Daoy (cell line): Measurements from ENCODE around the gene SLC35A4. TPM values are rescaled to one million over a fixed set of nuclear protein-coding genes. Genes with fewer than 3 reads are reported as not detected.
A peak's percentile ranks its signal among the peaks of the same experiment; 100 is the strongest.
"Not testable (repeated sequence)": the region's sequence is repeated elsewhere in the genome, so short reads cannot be mapped to it uniquely, and the experiment has no call there.

Experiments
- DNase-seq: peaks from one replicate; pipeline ENCODE4 v3.0.0-alpha.2; 2015; ENCODE audit warnings: low read depth
- total RNA-seq: library from RNA; depleted of rRNA; stranded (reverse); fragments of >200 nt; shearing (Covaris generic); gene quantifications from 2 replicates; pipeline ENCODE4 v1.2.3, GENCODE V29; 2014

Gene SLC35A4
- total RNA-seq, 1 experiment from 2014 or later, result 17.8 TPM

DNA sequence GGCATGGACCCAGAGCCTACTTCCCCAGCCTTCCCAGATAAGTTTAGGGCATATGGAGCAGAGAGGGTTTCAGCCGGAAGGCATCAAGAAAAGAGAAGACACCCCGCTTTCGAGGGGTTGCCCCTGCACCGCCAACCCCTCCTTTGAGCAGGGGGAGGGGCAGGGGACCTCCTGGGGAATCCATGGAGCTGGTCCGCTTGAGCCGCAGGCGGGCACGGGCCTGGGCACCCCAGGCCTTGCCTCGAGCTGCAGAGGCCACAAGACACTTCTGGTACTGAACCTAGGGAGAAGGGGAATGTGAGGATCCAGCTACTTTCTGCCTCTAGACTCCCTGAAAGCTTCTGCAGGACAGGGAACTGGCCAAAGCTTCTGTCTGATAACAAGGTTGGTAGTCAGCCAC lies 6.1 kb upstream of the SLC35A4 start:
- DNase-seq, result no peak

DNA sequence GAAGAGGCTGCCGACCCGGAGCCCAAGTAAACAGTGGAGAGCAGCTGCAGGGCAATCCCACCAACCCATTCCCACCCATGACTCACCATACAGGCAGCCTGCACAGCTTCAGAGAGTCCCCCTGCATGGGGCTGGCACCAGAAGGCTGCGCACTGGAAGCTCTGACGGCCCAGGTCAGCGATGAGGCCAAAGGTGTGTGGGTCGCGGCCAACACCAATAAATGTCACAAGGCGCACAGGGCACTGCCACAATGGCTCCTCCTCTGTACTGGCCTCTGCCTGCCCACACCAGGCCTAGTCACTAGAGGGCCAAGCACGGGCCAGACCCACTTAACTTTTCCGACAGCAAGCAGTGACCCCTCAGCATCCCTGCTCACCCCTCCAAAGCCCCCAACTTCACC lies 4.4 kb upstream of the SLC35A4 start:
- DNase-seq, result no peak

DNA sequence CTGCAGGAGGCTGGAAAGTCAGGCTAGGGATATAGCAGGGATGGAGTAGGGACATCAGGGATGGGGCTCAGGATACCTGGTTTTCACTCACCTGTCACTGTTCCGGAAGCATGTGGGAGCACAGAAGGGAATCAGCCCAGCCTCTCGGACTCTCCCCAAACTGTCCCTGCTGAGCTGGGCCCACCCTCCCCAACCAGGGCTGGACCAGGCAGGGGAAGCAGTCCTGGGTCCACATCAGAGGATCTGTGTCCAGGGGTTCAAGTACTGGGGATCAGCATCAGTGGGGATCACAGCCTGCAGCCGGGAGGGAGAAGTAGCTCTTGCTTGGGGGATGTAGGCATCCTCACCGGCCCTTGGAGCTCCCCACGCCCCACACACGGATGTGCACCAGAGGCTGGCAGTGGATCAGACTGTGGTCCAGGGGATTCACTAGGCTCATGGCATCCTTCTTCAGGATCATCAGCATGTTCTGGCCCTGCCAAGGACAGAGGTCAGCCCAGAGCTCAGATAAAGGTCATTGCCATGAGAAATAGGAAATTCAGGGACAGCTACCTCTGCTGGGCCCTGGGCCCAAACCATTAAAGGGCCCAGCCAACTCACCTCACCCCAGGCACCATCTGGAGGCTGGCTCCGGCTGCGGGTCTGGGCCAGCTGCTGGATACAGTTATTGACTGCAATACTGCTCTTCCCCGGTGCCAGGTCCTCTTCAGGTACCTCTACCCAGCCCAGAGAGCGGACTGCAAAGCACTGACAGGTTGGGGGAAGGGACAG lies 2.7 kb upstream of the SLC35A4 start:
- DNase-seq, result no peak

DNA sequence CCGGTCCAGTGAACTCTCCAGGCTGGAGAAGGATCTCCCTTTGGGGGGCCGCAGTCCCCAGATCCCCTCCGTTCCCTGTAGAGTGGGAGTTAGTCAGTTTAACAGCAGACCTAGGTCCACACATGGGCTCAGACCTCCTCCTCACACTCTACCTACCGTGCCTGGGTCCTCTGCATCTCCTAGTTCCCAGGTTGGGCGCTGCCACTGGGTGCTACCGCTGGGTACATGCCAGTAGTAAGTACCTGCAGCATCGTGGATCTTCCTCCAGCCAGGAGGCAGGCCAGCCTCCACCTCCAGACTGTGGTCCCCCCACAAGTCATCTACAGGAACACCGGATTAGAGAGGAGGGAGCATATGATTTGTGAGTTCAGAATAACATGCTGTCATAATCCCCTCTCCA lies 1.0 kb upstream of the SLC35A4 start:
- DNase-seq, result no peak

DNA sequence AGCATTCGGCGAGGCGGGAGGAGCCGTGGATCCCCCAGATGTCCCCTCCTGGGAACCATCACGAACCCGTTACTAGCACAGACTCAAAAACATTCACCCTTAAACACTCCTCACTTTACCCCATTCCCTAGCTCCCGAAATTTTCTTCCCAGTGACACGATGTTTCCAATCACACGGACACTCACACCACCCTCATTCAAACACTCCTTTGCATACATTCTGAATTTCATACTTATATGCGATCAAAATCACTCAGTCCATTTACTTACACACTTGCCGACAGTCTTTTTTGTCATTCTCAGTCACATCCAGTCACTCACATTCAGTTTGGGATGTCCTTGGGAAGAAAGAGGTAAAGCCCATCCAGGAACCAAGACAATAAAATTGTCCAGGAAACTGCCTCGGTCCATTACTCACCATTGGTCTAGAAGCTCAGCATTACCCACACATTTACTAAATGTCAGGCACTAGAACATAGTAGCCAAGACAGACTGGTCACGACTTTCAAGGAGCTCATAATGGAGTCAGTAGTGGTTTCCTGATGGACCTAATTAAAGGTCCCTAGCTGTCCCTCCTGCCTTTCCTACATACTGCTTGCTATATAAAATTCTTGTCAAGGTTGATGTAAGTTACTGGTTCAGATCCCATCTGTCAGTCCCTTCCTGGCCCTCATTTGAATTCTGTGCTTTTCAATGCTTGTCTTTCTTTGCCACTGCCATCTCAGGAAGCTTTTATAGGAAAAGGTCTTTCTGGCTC lies 574 bp downstream of the SLC35A4 start:
- peak; percentile 37 for DNase-seq

DNA sequence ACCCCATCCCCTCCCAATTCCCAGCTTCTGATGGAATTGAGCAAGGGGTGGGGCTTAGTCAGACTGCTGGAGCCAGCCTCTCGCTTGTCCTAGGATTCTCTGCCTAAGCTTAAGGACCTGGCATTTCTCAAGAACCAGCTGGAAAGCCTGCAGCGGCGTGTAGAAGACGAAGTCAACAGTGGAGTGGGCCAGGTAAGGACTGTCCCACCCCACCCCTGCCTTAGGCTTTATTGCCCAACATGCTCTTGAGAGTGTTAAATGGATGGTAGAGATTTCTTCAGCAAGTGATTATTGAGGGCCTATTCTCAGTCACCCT lies 1.1 kb downstream of the SLC35A4 start:
- DNase-seq, result no peak

DNA sequence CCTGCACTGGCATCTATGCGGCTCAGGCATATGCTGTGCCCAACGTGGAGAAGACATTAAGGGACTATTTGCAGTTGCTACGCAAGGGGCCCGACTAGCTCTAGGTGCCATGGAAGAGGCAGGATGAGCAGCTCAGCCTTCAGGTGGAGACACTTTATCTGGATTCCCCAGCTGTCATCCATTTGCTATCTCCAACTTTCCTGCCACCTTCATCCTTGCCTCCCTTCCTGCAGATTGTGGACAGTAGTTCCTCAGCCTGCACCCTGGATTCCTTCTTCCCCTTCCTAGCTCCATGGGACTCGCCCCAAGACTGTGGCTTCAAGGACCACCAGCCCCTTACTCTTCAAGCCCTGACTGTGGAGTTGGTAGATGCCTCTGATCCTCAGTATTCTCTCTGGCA lies 2.0 kb downstream of the SLC35A4 start:
- DNase-seq, result no peak

DNA sequence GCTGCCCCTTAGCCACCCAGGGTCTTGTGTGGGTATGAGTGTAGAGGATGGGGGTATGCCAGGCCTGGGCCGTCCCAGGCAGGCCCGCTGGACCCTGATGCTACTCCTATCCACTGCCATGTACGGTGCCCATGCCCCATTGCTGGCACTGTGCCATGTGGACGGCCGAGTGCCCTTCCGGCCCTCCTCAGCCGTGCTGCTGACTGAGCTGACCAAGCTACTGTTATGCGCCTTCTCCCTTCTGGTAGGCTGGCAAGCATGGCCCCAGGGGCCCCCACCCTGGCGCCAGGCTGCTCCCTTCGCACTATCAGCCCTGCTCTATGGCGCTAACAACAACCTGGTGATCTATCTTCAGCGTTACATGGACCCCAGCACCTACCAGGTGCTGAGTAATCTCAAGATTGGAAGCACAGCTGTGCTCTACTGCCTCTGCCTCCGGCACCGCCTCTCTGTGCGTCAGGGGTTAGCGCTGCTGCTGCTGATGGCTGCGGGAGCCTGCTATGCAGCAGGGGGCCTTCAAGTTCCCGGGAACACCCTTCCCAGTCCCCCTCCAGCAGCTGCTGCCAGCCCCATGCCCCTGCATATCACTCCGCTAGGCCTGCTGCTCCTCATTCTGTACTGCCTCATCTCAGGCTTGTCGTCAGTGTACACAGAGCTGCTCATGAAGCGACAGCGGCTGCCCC lies 2.6 kb downstream of the SLC35A4 start:
- DNase-seq, result no peak

DNA sequence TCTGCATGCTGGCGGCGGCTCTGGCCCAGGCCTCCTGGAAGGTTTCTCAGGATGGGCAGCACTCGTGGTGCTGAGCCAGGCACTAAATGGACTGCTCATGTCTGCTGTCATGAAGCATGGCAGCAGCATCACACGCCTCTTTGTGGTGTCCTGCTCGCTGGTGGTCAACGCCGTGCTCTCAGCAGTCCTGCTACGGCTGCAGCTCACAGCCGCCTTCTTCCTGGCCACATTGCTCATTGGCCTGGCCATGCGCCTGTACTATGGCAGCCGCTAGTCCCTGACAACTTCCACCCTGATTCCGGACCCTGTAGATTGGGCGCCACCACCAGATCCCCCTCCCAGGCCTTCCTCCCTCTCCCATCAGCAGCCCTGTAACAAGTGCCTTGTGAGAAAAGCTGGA lies 3.2 kb downstream of the SLC35A4 start:
- no peak for DNase-seq

DNA sequence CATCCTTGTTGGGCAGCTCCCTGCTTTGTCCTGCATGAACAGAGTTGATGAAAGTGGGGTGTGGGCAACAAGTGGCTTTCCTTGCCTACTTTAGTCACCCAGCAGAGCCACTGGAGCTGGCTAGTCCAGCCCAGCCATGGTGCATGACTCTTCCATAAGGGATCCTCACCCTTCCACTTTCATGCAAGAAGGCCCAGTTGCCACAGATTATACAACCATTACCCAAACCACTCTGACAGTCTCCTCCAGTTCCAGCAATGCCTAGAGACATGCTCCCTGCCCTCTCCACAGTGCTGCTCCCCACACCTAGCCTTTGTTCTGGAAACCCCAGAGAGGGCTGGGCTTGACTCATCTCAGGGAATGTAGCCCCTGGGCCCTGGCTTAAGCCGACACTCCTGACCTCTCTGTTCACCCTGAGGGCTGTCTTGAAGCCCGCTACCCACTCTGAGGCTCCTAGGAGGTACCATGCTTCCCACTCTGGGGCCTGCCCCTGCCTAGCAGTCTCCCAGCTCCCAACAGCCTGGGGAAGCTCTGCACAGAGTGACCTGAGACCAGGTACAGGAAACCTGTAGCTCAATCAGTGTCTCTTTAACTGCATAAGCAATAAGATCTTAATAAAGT lies 3.9 kb downstream of the SLC35A4 start:
- DNase-seq, result no peak

DNA sequence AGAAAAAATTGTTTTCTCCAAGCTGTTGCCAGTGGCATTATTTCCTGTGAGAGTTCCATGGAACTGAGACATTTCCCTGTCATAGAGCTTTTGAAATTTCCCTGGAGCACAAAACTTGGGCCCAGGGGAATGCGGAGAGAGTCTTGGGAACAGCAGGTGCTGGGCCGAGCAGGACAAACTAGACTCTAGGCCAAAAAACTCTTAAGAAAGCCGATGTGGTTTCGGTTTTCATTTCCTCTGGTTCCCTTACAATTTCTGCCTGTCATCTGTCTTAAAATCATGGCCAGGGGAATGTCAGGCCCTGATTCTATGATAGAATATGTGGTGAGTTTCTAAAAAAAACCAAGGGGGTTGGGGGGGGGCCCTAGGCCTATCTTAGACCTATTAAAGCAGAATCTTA lies 4.6 kb downstream of the SLC35A4 start:
- no peak for DNase-seq

DNA sequence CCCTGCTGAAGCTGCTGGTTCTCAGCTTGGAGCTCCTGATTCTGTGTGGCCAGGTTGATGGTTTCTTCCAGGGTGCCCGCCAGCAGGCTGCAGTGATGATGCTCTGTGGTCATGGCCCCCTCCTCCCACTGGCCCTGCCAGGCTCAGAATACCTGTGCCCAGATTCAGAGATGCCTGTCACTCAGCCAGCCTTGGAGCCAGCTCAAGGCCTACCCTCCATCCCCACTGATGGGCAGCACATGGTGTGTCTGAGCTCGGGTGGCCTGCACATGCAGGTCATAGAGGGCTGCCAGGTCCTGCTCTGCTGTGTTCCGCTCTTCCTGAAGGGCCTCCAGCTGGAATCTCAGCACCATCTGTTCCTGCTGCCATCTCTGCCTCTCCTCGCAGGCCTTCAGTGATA lies 5.4 kb downstream of the SLC35A4 start:
- no peak for DNase-seq

DNA sequence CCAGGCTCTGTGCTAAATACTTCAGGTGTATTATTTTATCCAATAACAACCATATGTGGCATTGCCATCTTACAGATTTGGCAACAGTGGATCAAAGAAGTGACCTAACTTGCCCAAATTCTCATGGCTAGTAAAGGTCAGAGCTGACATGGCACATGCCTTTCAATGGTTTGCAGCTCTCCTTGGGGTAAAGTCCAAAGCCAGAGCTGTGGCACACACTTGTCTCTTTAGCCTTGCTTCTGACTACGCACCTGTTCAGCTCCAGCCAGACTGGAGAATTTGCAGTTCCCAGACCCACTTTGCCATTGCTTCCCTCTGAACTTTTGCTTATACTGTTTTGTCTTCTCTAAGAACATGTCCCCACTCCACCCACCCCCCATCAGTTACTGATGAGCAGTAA lies 5.9 kb downstream of the SLC35A4 start:
- DNase-seq, result no peak

DNA sequence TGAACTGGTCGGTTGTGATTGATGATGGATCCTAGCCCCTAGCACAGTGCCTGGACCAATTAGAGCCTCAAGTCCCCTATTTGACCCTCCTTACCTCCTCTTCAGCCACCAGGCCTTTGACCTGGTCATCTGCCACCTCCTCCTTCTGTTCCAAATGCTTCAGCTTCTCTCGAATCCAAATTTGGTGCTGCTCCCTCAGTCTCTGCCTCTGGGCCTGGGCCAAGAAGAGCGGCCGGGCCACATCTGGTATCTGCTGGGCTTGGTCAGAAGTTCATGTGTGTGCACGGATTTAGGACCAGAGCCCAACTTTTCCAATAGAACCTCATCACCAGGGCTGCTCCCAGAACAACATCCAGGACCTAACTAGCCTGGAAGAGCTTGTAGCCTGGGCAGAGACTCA lies 6.5 kb downstream of the SLC35A4 start:
- DNase-seq, result no peak

DNA sequence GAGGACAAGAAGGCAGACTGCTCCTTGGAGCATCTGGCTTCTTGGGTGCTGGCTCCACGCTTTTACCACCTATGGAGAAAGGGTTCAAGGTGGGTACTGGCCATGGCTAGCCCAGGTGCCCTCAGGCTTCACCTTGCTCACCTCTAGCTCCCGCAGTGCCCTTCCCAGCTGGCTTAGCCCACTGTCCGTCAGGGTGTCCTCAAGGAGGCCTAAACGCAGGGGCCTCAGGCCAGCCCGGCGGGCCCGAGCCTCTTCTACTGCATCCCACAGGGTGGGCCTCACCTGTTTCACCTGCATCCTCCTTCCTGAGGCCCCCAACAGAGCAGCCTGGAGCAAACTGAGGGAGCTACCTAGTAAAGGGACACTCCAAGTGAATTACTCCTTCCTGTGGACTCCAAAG lies 9.1 kb downstream of the SLC35A4 start:
- DNase-seq, result no peak

DNA sequence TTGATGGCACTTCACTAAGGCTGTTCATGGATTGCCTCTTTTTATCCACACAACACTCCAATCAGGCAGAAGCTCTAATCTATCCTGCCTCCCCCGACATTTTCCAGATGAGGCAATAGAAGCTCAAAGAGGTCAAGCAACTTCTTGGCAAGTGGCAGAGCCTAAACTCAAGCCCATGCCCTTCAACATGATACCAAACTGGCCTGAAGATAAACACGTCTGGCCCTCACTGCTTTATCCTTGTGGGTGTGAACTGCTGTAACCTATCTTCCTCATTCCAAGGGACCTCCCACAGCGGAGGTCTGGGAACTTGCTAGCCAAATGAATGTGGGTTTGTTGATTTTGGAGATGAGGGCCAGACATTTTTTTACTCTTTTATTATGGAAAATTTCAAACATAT lies 9.5 kb downstream of the SLC35A4 start:
- no peak for DNase-seq

DNA sequence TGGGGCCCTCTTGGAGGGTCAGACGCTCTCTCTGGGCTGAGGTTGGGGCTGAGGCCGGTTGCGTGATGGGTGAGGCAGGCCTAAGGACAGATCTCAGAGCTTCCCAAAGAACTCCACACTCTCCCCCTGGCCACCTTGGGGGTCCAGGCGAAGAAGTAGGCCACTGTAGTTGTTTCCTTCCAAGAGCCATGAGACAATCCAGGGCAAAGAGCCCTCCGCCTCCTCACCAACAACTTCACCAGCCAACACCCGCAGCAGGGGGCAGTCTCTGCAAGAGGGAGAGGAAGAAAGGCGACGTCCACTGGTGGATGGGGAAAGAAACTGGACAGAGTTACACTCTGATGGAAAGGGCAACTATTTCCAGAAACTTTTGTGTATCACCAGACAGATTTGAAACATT lies 10.7 kb downstream of the SLC35A4 start:
- peak; percentile 64 for DNase-seq

DNA sequence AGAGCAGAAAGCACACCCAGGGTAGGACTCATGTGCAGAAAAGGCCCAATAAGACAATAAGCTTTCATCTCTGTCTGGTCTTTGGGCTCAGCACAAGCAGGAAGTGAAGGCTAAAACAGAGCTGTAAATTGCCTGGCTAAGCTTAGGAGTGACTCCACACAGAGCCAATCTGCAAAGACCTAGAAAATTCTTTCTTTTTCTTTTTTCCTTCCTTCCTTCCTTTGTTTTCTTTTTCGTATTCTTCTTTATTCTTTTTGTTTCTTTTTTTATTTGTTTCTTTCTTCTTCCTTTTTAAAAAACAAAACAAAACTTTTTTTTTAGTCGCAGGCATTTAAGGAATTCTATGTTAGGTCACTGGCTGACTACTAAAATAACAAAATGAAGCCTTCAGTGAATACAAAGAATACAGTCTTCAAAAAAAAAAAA lies 12.2 kb downstream of the SLC35A4 start:
- no peak for DNase-seq

DNA sequence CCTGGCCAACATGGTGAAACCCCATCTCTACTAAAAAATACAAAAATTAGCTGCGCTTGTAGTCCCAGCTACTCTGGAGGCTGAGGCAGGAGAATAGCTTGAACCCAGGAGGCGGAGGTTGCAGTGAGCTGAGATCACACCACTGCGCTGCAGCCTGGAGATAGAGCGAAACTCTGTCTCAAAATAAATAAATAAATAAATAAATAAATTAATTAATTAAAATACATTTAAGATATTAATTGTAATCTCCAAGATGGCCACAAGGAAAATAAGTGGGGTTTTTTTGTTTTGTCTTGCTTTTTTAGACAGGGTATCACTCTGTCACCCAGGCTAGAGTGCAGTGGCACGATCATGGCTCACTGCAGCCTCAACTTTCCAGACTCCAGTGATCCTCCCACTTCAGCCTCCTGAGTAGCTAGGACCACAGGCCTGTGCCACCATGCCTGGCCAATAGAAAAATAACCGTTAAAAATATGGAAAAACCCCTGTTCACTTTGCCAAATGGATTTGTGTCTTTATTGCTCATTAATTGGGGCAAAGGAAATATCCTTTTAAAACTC lies 14.6 kb downstream of the SLC35A4 start:
- DNase-seq, result not testable (repeated sequence)

DNA sequence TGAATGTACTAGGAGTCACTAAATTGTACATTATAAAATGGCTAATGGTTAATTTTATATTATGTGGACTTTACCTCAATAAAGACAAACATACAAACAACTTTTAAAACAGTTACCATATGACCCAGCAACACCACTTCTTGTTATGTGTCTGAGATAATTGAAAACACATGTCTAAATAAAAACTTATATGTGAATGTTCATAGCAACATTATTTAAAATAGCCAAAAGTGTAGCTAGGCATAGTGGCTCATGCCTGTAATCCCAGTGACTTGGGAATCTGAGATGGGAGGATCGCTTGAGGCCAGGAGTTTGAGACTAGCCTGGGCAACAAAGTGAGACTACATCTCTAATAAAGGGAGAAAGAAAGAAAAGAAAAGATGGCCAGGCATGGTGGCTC lies 22.9 kb downstream of the SLC35A4 start:
- no peak for DNase-seq

DNA sequence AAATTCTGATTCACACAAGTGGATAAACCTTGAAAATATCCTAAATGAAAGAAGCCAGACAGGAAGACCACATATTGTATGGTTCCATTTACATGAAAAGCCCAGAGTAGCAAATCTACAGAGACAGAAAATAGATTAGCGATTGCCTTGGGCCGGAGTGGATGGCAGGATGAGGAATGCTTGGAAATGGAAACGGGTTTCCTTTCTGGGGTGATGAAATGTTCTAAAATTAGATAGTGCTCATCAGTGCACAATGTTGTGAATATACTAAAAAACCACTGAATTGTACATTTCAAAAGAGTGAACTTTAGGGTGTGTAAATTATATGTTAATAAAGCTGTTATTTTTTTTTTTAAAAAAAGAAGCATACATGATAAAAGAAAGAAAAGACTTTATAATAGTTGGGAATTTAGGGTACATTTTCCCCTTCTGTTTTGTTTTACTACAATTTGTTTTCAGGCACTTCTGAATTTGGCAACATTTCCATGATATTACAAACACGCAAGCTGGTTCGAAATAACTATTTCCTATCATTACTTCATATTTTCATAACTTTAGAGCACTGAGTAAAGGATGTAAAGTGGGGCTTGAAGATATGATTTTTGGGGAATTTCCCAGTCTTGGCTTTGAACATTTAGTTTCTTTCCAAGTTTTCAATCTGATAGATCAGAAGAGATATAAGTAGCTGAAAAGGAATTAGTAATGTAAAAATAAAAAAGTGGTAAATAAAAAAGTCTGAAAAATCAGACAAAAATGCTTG lies 23.9 kb downstream of the SLC35A4 start:
- DNase-seq, result no peak

DNA sequence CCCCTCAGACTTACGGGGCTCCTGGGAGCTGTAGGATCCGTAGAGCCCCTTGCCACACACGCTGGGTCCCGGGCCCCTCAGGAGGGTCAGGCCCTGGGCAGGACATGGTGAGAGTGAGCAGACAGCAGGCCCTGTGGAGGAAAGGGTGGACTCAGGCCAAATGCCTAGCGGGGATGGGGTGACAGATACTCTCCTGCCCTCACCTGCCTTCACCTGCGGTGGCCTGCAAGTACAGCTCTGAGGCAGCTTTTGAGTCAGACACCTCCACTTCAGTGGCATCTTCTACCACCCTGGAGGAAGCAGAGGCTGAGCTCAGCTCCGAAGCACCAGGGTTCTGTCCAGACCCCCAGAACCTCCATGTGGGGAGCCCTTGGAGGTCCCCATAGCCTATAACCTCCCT lies 26.2 kb downstream of the SLC35A4 start:
- DNase-seq, result no peak
